Ovary (tissue), 9 donors: ENCODE data around the gene TADA2B. TPM values are rescaled to one million over a fixed set of nuclear protein-coding genes. Genes with fewer than 3 reads are reported as not detected.

Experiments used
- DNase-seq, 5 donors: peaks; one replicate each; pipeline ENCODE4 v3.0.0-alpha.2; 2019 to 2020
- H3K27ac ChIP-seq, 2 donors: fragments of 200-600 bp; one replicate each; pipeline versions ENCODE4 v1.5.1 to v1.8.0; 2019 to 2022
- H3K27me3 ChIP-seq: fragments of 200-600 bp; one replicate; pipeline ENCODE4 v1.8.0; 2022
- H3K36me3 ChIP-seq: fragments of 200-600 bp; sonication (generic); one replicate; pipeline ENCODE4 v1.5.1; 2019
- H3K4me1 ChIP-seq: one replicate; pipeline ENCODE4 v1.8.1; 2013; ENCODE audit warnings: mild to moderate bottlenecking, moderate library complexity; ENCODE audit not compliant: insufficient read depth
- H3K4me3 ChIP-seq: fragments of 200-600 bp; sonication (generic); one replicate; pipeline ENCODE4 v1.5.1; 2017
- H3K9me3 ChIP-seq, 2 donors: fragments of 200-600 bp in 1 of 2; sonication (generic) in 1 of 2; one replicate each; pipeline versions ENCODE4 v1.5.1 to v1.8.1; 2013 to 2019; ENCODE audit warnings: mild to moderate bottlenecking in 1 of 2, moderate library complexity in 1 of 2
- EP300 ChIP-seq: sonication (generic); formaldehyde crosslinking; IDR thresholded peaks from one replicate; pipeline ENCODE4 v1.6.1; 2017; ENCODE audit warnings: antibody characterized with exemption
- POLR2A ChIP-seq: fragments of 450-650 bp; IDR thresholded peaks from one replicate; pipeline ENCODE4 v1.6.1; 2017; ENCODE audit warnings: antibody characterized with exemption, mild to moderate bottlenecking, moderate library complexity
- WGBS, 3 donors: extraction: QIAGEN DNeasy Blood & Tissue Kit in 1 of 3; methylation state at CpG; one replicate each; pipeline versions ENCODE4 v1.1.5 to v1.1.7; 2013 to 2017; 5-methylcytosine and 5-hydroxymethylcytosine counted together
- intact Hi-C, 4 donors: fragments of 100-400 bp; cut with DNase I; formaldehyde crosslinking; loops; one replicate each; pipeline versions ENCODE4 v1.11.0 to v1.15.1; 2022 to 2023
- polyA plus RNA-seq, 2 donors: library from polyadenylated mRNA; stranded (reverse); fragments of 200-250 nt in 1 of 2; fragments of 350-450 nt in 1 of 2; fragmentation: Illumina TruSeq in 1 of 2; extraction: RNeasy Lipid Tissue Mini Kit (QIAGEN cat#74804) in 1 of 2; gene quantifications; one replicate each; pipeline ENCODE4 v1.2.3, GENCODE V29; 2013 to 2014
- total RNA-seq, 7 donors: library from RNA; depleted of rRNA in 2 of 7; stranded (reverse); fragments of >200 nt in 2 of 7; fragmentation: NEBNext Ultra II Directional in 3 of 7; extraction: Animal tissue kit (Norgen Biotek cat#: 25700) in 3 of 7; gene quantifications; one replicate each; pipeline versions ENCODE4 v1.1.0 to v1.2.4, GENCODE V29; 2016 to 2023
- TF ChIP-seq, protein P1 (sequence below), 3 donors: fragments of 450-650 bp in 2 of 3; fragments of 200-600 bp in 1 of 3; IDR thresholded peaks; one replicate each; pipeline versions ENCODE4 v1.5.1 to v1.8.0; 2016 to 2022; ENCODE audit warnings: antibody characterized with exemption in 3 of 3, mild to moderate bottlenecking in 1 of 3
- donor health status: DM: no; HTN: no; CAD: no; lungs with moderate emphysema.
- donor health status: DM: no; HTN: no; CAD: no.
- donor health status: Bipolar disorder and iron deficiency.
- donor health status: DM: yes; HTN: yes; CAD: no.
- donor health status: DM: no; HTN: no; CAD: no.
- donor health status: DM: yes; HTN: yes; CAD: no.

TADA2B gene
- total and polyA plus RNA-seq, 9 donors, result 11.9 to 31.6 (median 26.8) TPM

DNA sequence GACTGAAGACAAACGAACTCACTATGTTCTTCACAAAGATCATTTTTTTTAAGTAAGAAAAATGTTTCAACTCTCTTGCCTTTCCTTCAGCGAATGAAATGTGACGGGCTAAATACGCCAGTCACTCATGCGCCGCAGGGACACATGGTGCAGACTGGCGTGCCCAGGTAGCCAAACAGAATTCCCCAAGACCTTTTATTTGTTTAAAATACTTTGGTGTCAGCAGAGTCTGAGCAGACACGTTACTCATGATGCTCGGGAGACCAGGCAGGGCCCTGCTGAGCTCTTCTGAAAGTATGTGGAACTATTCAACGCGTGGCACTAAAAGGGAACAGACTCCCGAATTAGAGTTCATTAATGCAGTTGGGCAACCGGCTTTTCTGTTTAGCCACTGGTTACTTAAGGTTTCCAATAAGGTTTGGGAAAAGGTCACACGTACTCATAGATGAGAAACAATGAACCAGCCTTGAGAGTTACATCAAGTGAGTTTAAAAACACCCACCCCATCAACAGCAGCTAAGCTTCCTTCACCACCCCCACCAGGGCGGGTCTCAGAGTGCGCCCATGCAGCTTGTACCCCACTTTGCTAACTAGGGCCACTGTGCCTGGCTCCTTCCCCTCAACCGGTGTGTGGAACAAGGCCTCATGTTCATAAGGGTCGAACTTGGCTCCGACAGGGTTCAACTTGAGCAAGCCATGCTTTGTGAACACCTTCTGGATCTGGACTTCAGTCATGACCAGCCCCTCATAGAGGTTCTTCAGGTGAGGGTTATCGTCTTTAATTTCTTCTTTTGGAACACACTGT is 17.4 kb downstream of the TADA2B start:
- Histone ChIP-seq H3K27me3 (no peaks in the 10 kb centered on the region), H3K4me3 (no peak overlapping the region), H3K9me3 (no peaks in the 10 kb centered on the region), H3K4me1 (no peaks in the 10 kb centered on the region), H3K27ac (no peak overlapping the region), H3K36me3 (no peaks in the 10 kb centered on the region)
- TF ChIP-seq EP300, result no peak
- TF ChIP-seq POLR2A, result no peak
- TF ChIP-seq, protein P1, sequence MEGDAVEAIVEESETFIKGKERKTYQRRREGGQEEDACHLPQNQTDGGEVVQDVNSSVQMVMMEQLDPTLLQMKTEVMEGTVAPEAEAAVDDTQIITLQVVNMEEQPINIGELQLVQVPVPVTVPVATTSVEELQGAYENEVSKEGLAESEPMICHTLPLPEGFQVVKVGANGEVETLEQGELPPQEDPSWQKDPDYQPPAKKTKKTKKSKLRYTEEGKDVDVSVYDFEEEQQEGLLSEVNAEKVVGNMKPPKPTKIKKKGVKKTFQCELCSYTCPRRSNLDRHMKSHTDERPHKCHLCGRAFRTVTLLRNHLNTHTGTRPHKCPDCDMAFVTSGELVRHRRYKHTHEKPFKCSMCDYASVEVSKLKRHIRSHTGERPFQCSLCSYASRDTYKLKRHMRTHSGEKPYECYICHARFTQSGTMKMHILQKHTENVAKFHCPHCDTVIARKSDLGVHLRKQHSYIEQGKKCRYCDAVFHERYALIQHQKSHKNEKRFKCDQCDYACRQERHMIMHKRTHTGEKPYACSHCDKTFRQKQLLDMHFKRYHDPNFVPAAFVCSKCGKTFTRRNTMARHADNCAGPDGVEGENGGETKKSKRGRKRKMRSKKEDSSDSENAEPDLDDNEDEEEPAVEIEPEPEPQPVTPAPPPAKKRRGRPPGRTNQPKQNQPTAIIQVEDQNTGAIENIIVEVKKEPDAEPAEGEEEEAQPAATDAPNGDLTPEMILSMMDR (IDR thresholded peaks at IDR 0.05), result no peak
- intact Hi-C loops, result no loop called here
- peak in 1 of 5 donors; percentile 9 for DNase-seq
- 87 to 90% (median 88%) methylated on average over 20 of the region's 20 CpGs for WGBS, 3 donors

DNA sequence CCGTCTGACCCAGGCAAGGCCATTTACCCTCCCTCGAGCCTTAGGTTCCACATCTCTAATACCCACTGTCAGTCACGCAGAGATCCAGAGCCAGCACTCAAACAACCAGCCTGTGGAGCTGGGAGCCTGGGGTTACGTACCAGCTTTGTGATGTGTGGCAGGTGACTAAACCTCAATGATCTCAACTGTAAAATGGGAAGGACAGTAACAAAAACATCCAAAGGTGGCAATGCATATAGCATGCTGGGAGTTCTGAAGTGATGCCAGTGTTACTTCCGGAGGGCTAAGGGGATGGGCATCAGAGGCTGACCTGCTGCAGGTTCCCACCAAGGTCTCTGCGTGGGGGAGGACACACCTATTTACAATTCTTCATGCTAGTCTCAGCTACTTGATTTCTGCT is 18.6 kb downstream of the TADA2B start:
- Histone ChIP-seq H3K4me1 (peaks cover 6% of the 10 kb centered on the region), H3K4me3 (no peak overlapping the region), H3K27me3 (no peaks in the 10 kb centered on the region), H3K36me3 (no peaks in the 10 kb centered on the region), H3K27ac (no peak overlapping the region), H3K9me3 (no peaks in the 10 kb centered on the region)
- peak in 1 of 5 donors; percentile 8 for DNase-seq
- intact Hi-C loops, result no loop called here
- WGBS, 3 donors, result 86 to 89% (median 88%) methylated on average over 6 of the region's 6 CpGs
- TF ChIP-seq, protein P1 (IDR thresholded peaks at IDR 0.05), result no peak
- no peak for TF ChIP-seq POLR2A
- no peak for TF ChIP-seq EP300

DNA sequence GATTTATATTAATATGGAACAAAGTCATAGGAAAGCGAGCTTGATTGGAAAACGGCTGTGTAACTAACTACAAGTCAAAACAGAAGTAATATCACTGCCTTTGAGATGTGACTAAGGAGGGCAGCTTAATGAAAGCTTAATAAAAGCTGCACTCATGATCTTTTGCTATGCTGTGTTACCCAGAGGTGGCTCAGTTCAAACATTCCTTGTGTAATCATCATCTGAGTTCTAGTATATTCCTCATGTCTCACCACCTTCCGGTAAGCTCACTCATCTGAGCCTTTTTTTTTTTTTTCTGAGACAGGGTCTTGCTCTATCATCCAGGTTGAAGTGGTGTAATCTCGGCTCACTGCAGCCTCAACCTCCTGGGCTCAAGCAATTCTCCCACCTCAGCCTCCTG is 19.6 kb downstream of the TADA2B start:
- DNase-seq, result no peak
- H3K9me3 ChIP-seq, result no peaks in the 10 kb centered on the region
- H3K4me3 ChIP-seq, result no peak overlapping the region
- intact Hi-C loops, result no loop called here
- TF ChIP-seq POLR2A (no peak), EP300 (no peak)
- TF ChIP-seq, protein P1 (IDR thresholded peaks at IDR 0.05), result no peak
- peaks cover 9% of the 10 kb centered on the region for H3K4me1 ChIP-seq
- no peaks in the 10 kb centered on the region for H3K36me3 ChIP-seq
- 90 to 93% (median 93%) methylated on average over 4 of the region's 4 CpGs for WGBS, 3 donors
- H3K27me3 ChIP-seq, result no peaks in the 10 kb centered on the region
- no peak overlapping the region for H3K27ac ChIP-seq

DNA sequence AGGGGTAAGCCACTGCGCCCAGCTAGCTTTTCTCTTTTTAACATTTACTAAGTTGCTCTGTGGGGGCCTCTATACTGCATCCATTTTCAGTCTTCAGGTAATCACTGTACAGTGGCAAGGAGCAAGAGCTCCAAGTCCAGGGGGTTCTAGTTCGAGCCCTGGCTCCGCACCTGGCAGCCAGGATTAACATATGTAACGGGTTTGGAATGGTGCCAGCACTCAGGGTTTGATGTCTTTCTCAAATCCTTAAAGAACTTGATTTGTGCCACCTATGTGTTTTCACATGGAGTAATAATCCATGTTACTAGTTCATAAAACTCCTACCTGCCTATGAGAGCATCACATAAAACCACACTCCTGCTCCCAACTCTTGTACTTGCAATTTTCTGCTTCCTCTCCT is 20.2 kb downstream of the TADA2B start:
- Histone ChIP-seq H3K27ac (no peak overlapping the region), H3K27me3 (no peaks in the 10 kb centered on the region), H3K4me1 (peaks cover 9% of the 10 kb centered on the region), H3K36me3 (no peaks in the 10 kb centered on the region), H3K4me3 (no peak overlapping the region), H3K9me3 (no peaks in the 10 kb centered on the region)
- WGBS, 3 donors, result 74 to 77% (median 76%) methylated on average over 4 of the region's 4 CpGs
- peak in 1 of 5 donors; percentile 26 for DNase-seq
- no peak for TF ChIP-seq POLR2A
- no peak for TF ChIP-seq EP300
- TF ChIP-seq, protein P1 (IDR thresholded peaks at IDR 0.05), result no peak
- intact Hi-C loops, result no loop called here
